Naive thymus-derived CD8-positive, alpha-beta T cell (primary cell): ENCODE measurements around the gene YWHAG. TPM values are rescaled to one million over a fixed set of nuclear protein-coding genes. Genes with fewer than 3 reads are reported as not detected.
"Not testable (repeated sequence)": the region's sequence is repeated elsewhere in the genome, so short reads cannot be mapped to it uniquely, and the experiment has no call there.

Source experiments
- ATAC-seq, 2 donors: fragments of 150-1000 bp; cut with Tn5 transposase in 1 of 2; sonication (Bioruptor Pico), chemical (Tn5 transposase) in 1 of 2; 1 replicate in 1 of 2; 2 replicates in 1 of 2; pipeline ENCODE4 v1.10.0; 2021; ENCODE audit warnings: mild to moderate bottlenecking in 2 of 2, moderate library complexity in 2 of 2
- POLR2A ChIA-PET: fragments of 350-600 bp; sonication (Branson Sonifier 250); formaldehyde crosslinking; loops from one replicate; lab custom pipeline; 2021; ENCODE audit warnings: antibody characterized with exemption; lab: Charles Lee
- DNase-seq, 10 donors: peaks; one replicate each; pipeline versions ENCODE4 v3.0.0 to v3.0.0-alpha.2; 2020 to 2022
- H3K27ac Mint-ChIP-seq, 10 donors: one replicate each; pipeline ENCODE4 v1.8.0; 2020 to 2022; ENCODE audit warnings: mild to moderate bottlenecking in 10 of 10, mixed read lengths in 10 of 10, moderate library complexity in 4 of 10, inconsistent platforms in 1 of 10
- H3K27me3 Mint-ChIP-seq, 5 donors: one replicate each; pipeline ENCODE4 v1.8.0; 2021 to 2022; ENCODE audit warnings: mixed read lengths in 5 of 5
- H3K36me3 Mint-ChIP-seq, 3 donors: one replicate each; pipeline ENCODE4 v1.8.0; 2020 to 2022; ENCODE audit warnings: mixed read lengths in 3 of 3, mild to moderate bottlenecking in 2 of 3, inconsistent platforms in 1 of 3
- H3K4me1 Mint-ChIP-seq, 4 donors: one replicate each; pipeline ENCODE4 v1.8.0; 2021 to 2022; ENCODE audit warnings: mixed read lengths in 4 of 4
- H3K4me3 Mint-ChIP-seq, 10 donors: one replicate each; pipeline ENCODE4 v1.8.0; 2020 to 2022; ENCODE audit warnings: mild to moderate bottlenecking in 10 of 10, mixed read lengths in 10 of 10, moderate library complexity in 6 of 10, inconsistent platforms in 1 of 10
- H3K9me3 Mint-ChIP-seq, 9 donors: one replicate each; pipeline ENCODE4 v1.8.0; 2020 to 2022; ENCODE audit warnings: mixed read lengths in 9 of 9, mild to moderate bottlenecking in 3 of 9, inconsistent platforms in 1 of 9, moderate library complexity in 1 of 9
- polyA plus RNA-seq, 3 donors: library from polyadenylated mRNA; unstranded; fragments of 300-500 nt; fragmentation: Illumina TruSeq; gene quantifications; one replicate each; pipeline ENCODE4 v1.2.3, GENCODE V29; 2021
- total RNA-seq, 8 experiments: library from RNA in 2 of 8; stranded (reverse) in 2 of 8; gene quantifications; one replicate each; pipeline ENCODE4 v1.2.3 and lab custom pipeline; 2021 to 2026

The YWHAG gene
- total and polyA plus RNA-seq, 5 experiments from 2014 or later, result 1.4 to 38.2 (median 1.9) TPM

DNA sequence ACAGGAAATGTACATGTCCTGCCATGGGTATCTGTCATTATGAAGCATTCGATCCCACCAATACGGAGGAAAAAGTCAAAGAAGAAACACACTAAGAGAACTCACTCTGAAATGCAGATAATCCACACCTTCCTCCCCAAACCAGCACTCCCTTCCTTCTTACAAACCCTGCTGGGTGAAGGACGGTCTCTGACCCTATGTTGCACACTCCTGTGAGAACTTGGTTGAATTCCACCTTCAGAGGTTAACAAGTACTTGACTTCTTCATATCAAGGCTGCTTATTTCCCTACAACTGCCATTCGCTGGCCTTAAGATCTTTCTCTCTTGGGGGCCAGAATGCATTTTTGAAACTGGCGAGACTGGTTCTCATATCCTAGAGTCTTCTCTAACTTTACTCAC, 16.6 kb downstream of the YWHAG start:
- no peak overlapping the region for H3K4me3 Mint-ChIP-seq
- no peak for DNase-seq
- POLR2A ChIA-PET, result no interaction called here
- peak overlapping the region in 1 of 10 donors; percentile 40 for H3K27ac Mint-ChIP-seq
- no peak for ATAC-seq
- H3K4me1 Mint-ChIP-seq, result peaks cover 37 to 82% (median 72%) of the 10 kb centered on the region in 4 donors
- H3K27me3 Mint-ChIP-seq, result no peaks in the 10 kb centered on the region
- H3K36me3 Mint-ChIP-seq, result peaks cover 4 to 75% (median 18%) of the 10 kb centered on the region in 3 donors
- no peaks in the 10 kb centered on the region for H3K9me3 Mint-ChIP-seq

GRCh38 chr7:76340617-76341131, 18.1 kb downstream of the YWHAG start:
- Mint-ChIP-seq H3K4me3 (no peak overlapping the region), H3K4me1 (peaks cover 28 to 79% (median 65%) of the 10 kb centered on the region in 4 donors), H3K27me3 (no peaks in the 10 kb centered on the region), H3K9me3 (no peaks in the 10 kb centered on the region), H3K36me3 (peaks cover 0 to 71% (median 15%) of the 10 kb centered on the region in 3 donors), H3K27ac (peak overlapping the region in 2 of 10 donors; percentile 47 to 48)
- ATAC-seq (no peak), DNase-seq (no peak)
- POLR2A ChIA-PET, result no interaction called here

DNA sequence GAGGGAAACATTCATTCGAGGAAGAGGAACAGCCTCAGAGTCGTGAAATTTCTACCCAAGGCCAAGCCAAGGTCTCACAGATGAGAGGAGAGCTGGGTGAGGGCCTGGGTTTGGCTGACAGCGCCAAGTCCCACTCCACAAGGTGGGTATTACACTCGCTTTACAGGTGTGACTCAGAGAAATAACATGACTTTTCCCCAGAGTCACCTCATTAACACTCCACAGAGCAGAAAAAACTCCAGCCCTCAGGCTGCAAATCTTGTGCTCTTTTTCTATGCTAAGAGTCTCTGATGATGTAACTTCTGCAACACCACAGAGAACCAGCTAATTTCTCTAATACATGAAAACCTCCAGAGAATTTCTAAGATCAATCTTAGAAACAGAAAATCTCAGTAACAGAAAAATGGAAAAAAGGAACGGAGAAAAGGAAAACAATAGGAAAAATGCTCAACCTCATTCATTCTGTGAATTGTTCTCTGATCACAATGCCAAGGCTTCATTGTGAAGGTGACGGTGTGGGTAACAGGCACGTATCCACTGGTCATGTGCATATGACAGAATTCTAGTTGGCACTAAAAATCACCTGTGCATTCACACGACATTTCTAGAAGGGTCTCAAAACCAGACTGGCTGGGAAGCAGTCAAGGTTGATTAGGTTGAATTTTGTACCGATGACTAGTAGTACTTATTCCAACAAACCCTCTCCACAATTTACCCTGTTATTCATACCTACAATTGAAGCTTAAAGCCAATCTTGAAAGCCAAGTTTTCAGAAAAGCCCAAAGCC, 20.3 kb downstream of the YWHAG start:
- Mint-ChIP-seq H3K4me1 (peaks cover 23 to 73% (median 61%) of the 10 kb centered on the region in 4 donors), H3K27me3 (no peaks in the 10 kb centered on the region), H3K27ac (no peak overlapping the region), H3K9me3 (no peaks in the 10 kb centered on the region), H3K36me3 (peaks cover 0 to 58% (median 7%) of the 10 kb centered on the region in 3 donors), H3K4me3 (no peak overlapping the region)
- ATAC-seq, result no peak
- POLR2A ChIA-PET, result interaction anchor here (0.6 kb wide), 1 partner anchor 23 kb away, joined by 3 read pairs; no protein-coding TSS in a partner anchor
- DNase-seq, result no peak

DNA sequence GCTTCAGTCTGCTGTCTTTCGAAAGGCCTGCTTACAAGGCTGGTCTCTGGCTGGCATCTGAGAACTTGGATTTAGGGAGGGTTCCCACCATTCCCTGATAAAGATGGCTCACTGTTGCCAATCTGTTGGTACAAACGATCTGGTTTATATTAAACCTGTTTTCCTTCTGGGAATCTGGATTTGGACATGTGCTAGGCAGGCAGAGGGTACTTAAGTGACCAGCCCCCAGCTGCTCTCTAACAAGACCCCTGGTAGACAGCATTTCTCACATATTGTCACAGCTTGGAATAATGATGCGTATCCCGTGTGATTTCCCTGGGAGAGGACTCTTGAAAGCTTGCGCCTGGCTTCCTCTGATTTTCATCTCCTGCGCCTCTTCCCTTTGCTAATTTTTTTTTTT, 21.6 kb downstream of the YWHAG start:
- Mint-ChIP-seq H3K4me1 (peaks cover 20 to 70% (median 58%) of the 10 kb centered on the region in 4 donors), H3K36me3 (peaks cover 0 to 52% (median 7%) of the 10 kb centered on the region in 3 donors), H3K27me3 (no peaks in the 10 kb centered on the region), H3K27ac (peak overlapping the region in 5 of 10 donors; percentile 11 to 87 (median 59)), H3K4me3 (no peak overlapping the region), H3K9me3 (no peaks in the 10 kb centered on the region)
- POLR2A ChIA-PET, result no interaction called here
- DNase-seq, result no peak
- ATAC-seq, result no peak

DNA sequence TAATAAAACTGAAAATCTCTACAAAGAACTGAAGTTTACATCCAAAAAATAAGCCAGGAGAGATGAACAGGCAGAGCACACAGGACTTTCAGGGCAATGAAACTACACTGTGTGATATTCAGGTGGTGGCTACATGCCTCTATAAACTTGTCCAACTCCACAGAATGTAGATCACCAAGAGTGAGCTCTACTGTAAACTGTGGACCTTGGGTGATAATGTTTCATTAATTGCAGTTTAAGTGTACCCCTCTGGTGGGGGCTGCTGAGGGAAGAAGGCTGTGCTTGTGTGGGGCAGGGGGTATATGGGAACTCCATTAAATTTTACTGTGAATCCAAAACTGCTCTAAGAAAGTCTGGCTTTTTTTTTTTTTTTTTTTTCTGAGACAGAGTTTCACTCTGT, 22.7 kb downstream of the YWHAG start:
- no peak overlapping the region for H3K4me3 Mint-ChIP-seq

DNA sequence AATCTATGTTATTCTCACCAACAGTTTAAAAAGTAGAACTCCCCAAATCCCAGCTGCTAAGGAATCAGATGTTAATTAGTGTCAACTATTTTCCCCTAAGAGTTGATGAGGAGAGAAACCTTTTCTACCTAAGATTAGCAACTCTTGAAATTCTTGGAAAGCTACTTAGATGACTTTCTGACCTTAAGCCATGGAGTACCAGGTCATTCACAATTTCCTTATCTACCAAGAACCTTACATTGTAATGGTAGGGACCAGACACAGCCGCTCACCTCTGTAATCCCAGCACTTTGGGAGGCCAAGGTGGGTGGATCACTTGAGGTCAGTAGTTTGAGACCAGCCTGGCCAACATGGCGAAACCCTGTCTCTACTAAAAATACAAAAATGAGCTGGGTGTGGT, 23.4 kb downstream of the YWHAG start:
- POLR2A ChIA-PET, H3K4me3 Mint-ChIP-seq, DNase-seq, H3K27me3 Mint-ChIP-seq, ATAC-seq, H3K9me3 Mint-ChIP-seq: not testable (repeated sequence)
- H3K36me3 Mint-ChIP-seq, result peaks cover 0 to 52% (median 7%) of the 10 kb centered on the region in 3 donors
- H3K27ac Mint-ChIP-seq, result peak overlapping the region in 1 of 10 donors; percentile 25
- H3K4me1 Mint-ChIP-seq, result peaks cover 19 to 66% (median 54%) of the 10 kb centered on the region in 4 donors

More for the DNA sequence above, 22.7 kb downstream of the YWHAG start:
- POLR2A ChIA-PET, result interaction anchor here (0.7 kb wide), 1 partner anchor 270 kb away, joined by 8 read pairs; no protein-coding TSS in a partner anchor
- Mint-ChIP-seq H3K27me3 (no peaks in the 10 kb centered on the region), H3K36me3 (peaks cover 0 to 51% (median 7%) of the 10 kb centered on the region in 3 donors), H3K9me3 (no peaks in the 10 kb centered on the region), H3K27ac (peak overlapping the region in 5 of 10 donors; percentile 1 to 55 (median 20)), H3K4me1 (peaks cover 20 to 69% (median 55%) of the 10 kb centered on the region in 4 donors)
- no peak for DNase-seq
- no peak for ATAC-seq

DNA sequence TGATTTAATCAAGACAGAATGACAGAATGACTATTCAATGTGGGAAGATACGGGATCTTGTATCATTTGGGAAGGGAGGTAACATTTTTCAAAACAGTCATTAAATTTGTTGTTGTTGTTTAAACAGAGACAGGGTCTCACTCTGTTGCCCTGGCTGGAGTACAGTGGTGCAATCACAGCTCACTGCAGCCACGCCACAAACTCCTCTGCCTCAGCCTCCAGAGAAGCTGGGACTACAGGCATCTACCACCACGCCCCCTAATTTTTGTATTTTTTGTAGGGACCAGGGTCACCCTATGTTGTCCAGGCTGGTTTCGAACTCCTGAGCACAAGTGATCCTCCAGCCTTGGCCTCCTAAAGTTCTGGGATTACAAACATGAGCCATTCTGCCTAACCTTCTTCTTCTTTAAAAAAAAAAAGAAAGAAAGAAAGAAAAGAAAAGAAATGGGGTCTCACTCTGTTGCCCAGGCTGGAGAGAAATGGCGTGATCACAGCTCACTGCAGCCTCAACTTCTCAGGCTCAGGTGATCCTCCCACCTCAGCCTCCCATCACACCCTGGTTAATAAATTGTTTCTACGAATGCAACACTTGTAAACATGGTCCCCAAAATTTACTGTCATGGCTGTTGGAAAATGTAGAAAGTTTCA, 24.3 kb downstream of the YWHAG start:
- H3K4me3 Mint-ChIP-seq, result no peak overlapping the region
- DNase-seq (no peak), ATAC-seq (no peak)
- no peaks in the 10 kb centered on the region for H3K27me3 Mint-ChIP-seq
- no peaks in the 10 kb centered on the region for H3K9me3 Mint-ChIP-seq
- POLR2A ChIA-PET, result no interaction called here
- peak overlapping the region in 2 of 10 donors; percentile 5 to 78 for H3K27ac Mint-ChIP-seq
- peaks cover 0 to 52% (median 9%) of the 10 kb centered on the region in 3 donors for H3K36me3 Mint-ChIP-seq
- peaks cover 24 to 65% (median 54%) of the 10 kb centered on the region in 4 donors for H3K4me1 Mint-ChIP-seq

GRCh38 chr7:76333511-76334101, 25.2 kb downstream of the YWHAG start:
- Mint-ChIP-seq H3K4me1 (peaks cover 30 to 66% (median 57%) of the 10 kb centered on the region in 4 donors), H3K36me3 (peaks cover 0 to 59% (median 12%) of the 10 kb centered on the region in 3 donors), H3K27me3 (no peaks in the 10 kb centered on the region), H3K4me3 (no peak overlapping the region), H3K9me3 (no peaks in the 10 kb centered on the region), H3K27ac (peak overlapping the region in 6 of 10 donors; percentile 5 to 40 (median 14))
- ATAC-seq (no peak), DNase-seq (no peak)
- POLR2A ChIA-PET, result interaction anchor here (0.6 to 1.1 kb wide), 2 partner anchors 16 to 121 kb away, joined by 4 to 5 read pairs; no protein-coding TSS in a partner anchor

DNA sequence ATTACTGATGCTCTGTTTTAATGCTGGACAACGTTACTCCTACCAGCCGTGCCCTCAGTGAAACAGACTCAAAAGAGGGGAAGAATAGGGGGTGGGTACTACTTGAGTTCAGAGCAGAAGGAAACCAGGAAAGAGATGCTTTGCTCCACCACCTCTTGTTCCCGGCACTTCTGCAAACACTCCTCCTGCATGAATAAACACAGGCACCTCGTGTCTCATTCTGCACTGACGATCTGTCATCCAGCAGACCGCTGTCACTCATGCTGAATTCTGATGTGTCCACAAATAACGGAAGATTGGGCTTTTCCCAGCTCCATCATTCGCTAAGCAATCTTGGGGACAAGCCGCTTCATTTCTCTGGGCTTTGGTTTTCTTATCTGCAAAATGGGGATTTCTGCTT, 26.7 kb downstream of the YWHAG start:
- H3K4me3 Mint-ChIP-seq, result no peak overlapping the region
- ATAC-seq (no peak), DNase-seq (no peak)
- peak overlapping the region in 5 of 10 donors; percentile 10 to 65 (median 22) for H3K27ac Mint-ChIP-seq
- no peaks in the 10 kb centered on the region for H3K9me3 Mint-ChIP-seq
- H3K4me1 Mint-ChIP-seq, result peaks cover 33 to 63% (median 56%) of the 10 kb centered on the region in 4 donors
- POLR2A ChIA-PET, result no interaction called here
- H3K36me3 Mint-ChIP-seq, result peaks cover 0 to 60% (median 13%) of the 10 kb centered on the region in 3 donors
- H3K27me3 Mint-ChIP-seq, result no peaks in the 10 kb centered on the region

DNA sequence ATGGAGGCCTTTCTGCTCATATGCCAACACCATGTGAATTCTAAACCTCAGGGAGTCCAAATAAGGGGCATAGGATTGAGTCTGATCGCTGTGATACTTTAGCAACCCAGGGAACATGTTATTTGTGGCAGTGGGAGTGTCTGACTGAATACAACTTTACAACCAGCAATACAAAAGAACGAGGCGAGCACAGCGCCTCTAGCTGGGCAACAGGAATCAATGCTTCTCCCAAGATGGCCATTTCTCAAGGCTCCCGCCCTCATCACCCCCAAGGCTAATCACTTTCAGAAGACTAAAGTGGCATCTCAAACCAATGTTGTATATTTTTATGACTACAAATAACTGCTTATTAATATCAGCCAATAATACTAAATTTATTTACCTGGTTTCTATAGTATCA, 28.1 kb downstream of the YWHAG start:
- DNase-seq (no peak), ATAC-seq (no peak)
- H3K27me3 Mint-ChIP-seq, result no peaks in the 10 kb centered on the region
- POLR2A ChIA-PET, result no interaction called here
- no peak overlapping the region for H3K4me3 Mint-ChIP-seq
- peaks cover 31 to 58% (median 49%) of the 10 kb centered on the region in 4 donors for H3K4me1 Mint-ChIP-seq
- H3K36me3 Mint-ChIP-seq, result peaks cover 4 to 60% (median 15%) of the 10 kb centered on the region in 3 donors
- peak overlapping the region in 2 of 10 donors; percentile 19 to 48 for H3K27ac Mint-ChIP-seq
- no peaks in the 10 kb centered on the region for H3K9me3 Mint-ChIP-seq

DNA sequence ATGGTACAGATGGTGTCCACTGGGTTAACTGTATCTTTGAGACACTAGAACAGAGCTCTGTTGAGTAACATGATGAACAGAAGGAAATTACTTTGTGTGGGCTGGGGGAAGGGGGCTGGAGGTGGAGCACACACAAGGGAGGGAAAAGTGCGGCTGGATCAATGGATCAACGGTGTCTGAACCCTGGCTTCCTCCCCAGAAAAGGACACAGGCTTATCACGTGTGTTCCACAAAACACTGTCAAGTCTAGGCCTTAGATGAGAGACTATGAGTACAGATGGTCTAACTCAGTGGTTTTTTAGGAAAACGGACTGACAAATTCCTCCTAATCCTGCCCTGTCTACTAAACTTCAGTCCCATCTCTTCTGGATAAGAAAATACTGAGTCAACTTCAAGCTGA, 28.5 kb downstream of the YWHAG start:
- Mint-ChIP-seq H3K27ac (peak overlapping the region in 4 of 10 donors; percentile 18 to 49 (median 34)), H3K4me3 (no peak overlapping the region), H3K36me3 (peaks cover 4 to 59% (median 15%) of the 10 kb centered on the region in 3 donors), H3K27me3 (no peaks in the 10 kb centered on the region), H3K4me1 (peaks cover 31 to 56% (median 47%) of the 10 kb centered on the region in 4 donors), H3K9me3 (no peaks in the 10 kb centered on the region)
- POLR2A ChIA-PET, result no interaction called here
- ATAC-seq (no peak), DNase-seq (no peak)

- peaks cover 4 to 57% (median 15%) of the 10 kb centered on the region in 3 donors for H3K36me3 Mint-ChIP-seq
Observed at GRCh38 chr7:76329479-76329878, 29.3 kb downstream of the YWHAG start.

More at GRCh38 chr7:76329479-76329878, 29.3 kb downstream of the YWHAG start:
- H3K27me3 Mint-ChIP-seq, result no peaks in the 10 kb centered on the region
- H3K4me3 Mint-ChIP-seq, result no peak overlapping the region
- DNase-seq, result no peak
- no peaks in the 10 kb centered on the region for H3K9me3 Mint-ChIP-seq
- POLR2A ChIA-PET, result interaction anchor here (0.6 kb wide), 1 partner anchor 9 kb away, joined by 3 read pairs; no protein-coding TSS in a partner anchor
- no peak for ATAC-seq
- H3K27ac Mint-ChIP-seq, result peak overlapping the region in 5 of 10 donors; percentile 20 to 85 (median 48)
- H3K4me1 Mint-ChIP-seq, result peaks cover 31 to 53% (median 47%) of the 10 kb centered on the region in 4 donors
